Measurements from ENCODE around the gene VWA1. TPM values are rescaled to one million over a fixed set of nuclear protein-coding genes. Genes with fewer than 3 reads are reported as not detected.

The VWA1 gene
- total RNA-seq, 1 experiment from 2014 or later, result 35.5 TPM

GRCh38 chr1:1425753-1426495, 9.6 kb upstream of the VWA1 start:
- Mint-ChIP-seq H3K27me3 (ENCODE audit: low read depth) (no peaks in the 10 kb centered on the region), H3K4me3 (peak overlapping the region; percentile 60), H3K9me3 (no peaks in the 10 kb centered on the region), H3K4me1 (peaks cover 40% of the 10 kb centered on the region), H3K27ac (peak overlapping the region; percentile 65), H3K36me3 (no peaks in the 10 kb centered on the region)
- DNase-seq (ENCODE audit: low spot score) (peak; percentile 49), ATAC-seq (peak; percentile 47)
- ChIA-PET CTCF (interaction anchor here (1.1 to 1.8 kb wide), 4 partner anchors 15 to 362 kb away, joined by 3 to 7 read pairs (median 4); partner anchors contain the start of gene CCNL2), POLR2A (interaction anchor here (1.2 to 1.5 kb wide), 3 partner anchors 18 to 24 kb away, joined by 3 to 5 read pairs (median 3); no protein-coding TSS in a partner anchor)
- TF ChIP-seq HMGXB4 (CRISPR knock-in tag; IDR thresholded peaks at IDR 0.05) (peak; percentile 41; the same call in 1 of the 2 replicates), FOXP1 (CRISPR knock-in tag; IDR thresholded peaks at IDR 0.05; ENCODE audit: borderline replicate concordance) (0 out of 2 replicates have a peak, but pooled peaks have one; percentile 14), ZNF121 (CRISPR knock-in tag; IDR thresholded peaks at IDR 0.05) (no peak), ZNF219 (CRISPR knock-in tag; IDR thresholded peaks at IDR 0.05; ENCODE audit: borderline replicate concordance) (no peak), ETV6 (CRISPR knock-in tag; IDR thresholded peaks at IDR 0.05) (0 out of 2 replicates have a peak, but pooled peaks have one; percentile 40), MLX (CRISPR knock-in tag; IDR thresholded peaks at IDR 0.05) (no peak), ZMAT4 (CRISPR knock-in tag; IDR thresholded peaks at IDR 0.05) (no peak), ATF3 (CRISPR knock-in tag; conservative IDR thresholded peaks at IDR 0.05) (no peak), ZNF263 (CRISPR knock-in tag; IDR thresholded peaks at IDR 0.05; ENCODE audit: low read depth) (peak; percentile 83), CREB1 (CRISPR knock-in tag; IDR thresholded peaks at IDR 0.05) (no peak), PRRX2 (CRISPR knock-in tag; IDR thresholded peaks at IDR 0.05) (no peak), MAX (CRISPR knock-in tag; IDR thresholded peaks at IDR 0.05) (no peak; the same call in 1 of the 2 replicates), ZNF512 (CRISPR knock-in tag; IDR thresholded peaks at IDR 0.05; ENCODE audit: borderline replicate concordance) (no peak), FOXP4 (CRISPR knock-in tag; IDR thresholded peaks at IDR 0.05) (no peak), USF2 (CRISPR knock-in tag; IDR thresholded peaks at IDR 0.05) (0 out of 2 replicates have a peak, but pooled peaks have one; percentile 5), RORB (CRISPR knock-in tag; IDR thresholded peaks at IDR 0.05) (no peak), ZNF423 (CRISPR knock-in tag; IDR thresholded peaks at IDR 0.05) (peak; percentile 40; the same call in 1 of the 2 replicates), FOXK1 (CRISPR knock-in tag; IDR thresholded peaks at IDR 0.05) (no peak), AR (CRISPR knock-in tag; IDR thresholded peaks at IDR 0.05) (no peak), ATF1 (CRISPR knock-in tag; IDR thresholded peaks at IDR 0.05) (no peak)
